NCI-H2029 (cell line): ENCODE data around the gene LRMDA.
"Not testable (repeated sequence)": the region's sequence is repeated elsewhere in the genome, so short reads cannot be mapped to it uniquely, and the experiment has no call there.

Experiments used
- DNase-seq: peaks from one replicate; lab custom pipeline; 2025; lab: John Stamatoyannopoulos, UW

The LRMDA gene

GRCh38 chr10:75508239-75508813 lies 76.9 kb downstream of the LRMDA start:
- DNase-seq = no peak

GRCh38 chr10:75508814-75509306 lies 77.4 kb downstream of the LRMDA start:
- no peak for DNase-seq

DNA sequence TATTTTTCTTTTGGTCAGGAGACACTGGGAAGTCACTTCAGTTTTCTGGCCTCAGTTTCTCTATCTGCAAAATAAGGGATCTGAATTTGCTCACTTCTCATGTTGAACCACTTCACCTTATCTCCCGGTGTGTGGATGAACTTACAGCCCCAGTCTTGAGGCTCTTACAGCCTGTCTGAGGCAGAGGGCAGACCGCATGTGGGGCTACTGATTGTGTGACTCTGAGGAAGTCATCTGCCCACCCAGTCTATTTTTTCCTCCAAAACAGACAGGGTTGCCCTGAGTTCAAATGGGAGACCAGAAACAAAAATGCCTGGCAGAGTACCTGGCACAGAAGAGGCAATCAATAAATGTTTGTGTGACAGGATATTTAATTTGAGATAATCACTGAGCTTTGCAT lies 78.3 kb downstream of the LRMDA start:
- no peak for DNase-seq

GRCh38 chr10:75511011-75511410 lies 79.6 kb downstream of the LRMDA start:
- DNase-seq = no peak

- peak; percentile 15 for DNase-seq
Observed at GRCh38 chr10:75512203-75512933, 80.9 kb downstream of the LRMDA start.

DNA sequence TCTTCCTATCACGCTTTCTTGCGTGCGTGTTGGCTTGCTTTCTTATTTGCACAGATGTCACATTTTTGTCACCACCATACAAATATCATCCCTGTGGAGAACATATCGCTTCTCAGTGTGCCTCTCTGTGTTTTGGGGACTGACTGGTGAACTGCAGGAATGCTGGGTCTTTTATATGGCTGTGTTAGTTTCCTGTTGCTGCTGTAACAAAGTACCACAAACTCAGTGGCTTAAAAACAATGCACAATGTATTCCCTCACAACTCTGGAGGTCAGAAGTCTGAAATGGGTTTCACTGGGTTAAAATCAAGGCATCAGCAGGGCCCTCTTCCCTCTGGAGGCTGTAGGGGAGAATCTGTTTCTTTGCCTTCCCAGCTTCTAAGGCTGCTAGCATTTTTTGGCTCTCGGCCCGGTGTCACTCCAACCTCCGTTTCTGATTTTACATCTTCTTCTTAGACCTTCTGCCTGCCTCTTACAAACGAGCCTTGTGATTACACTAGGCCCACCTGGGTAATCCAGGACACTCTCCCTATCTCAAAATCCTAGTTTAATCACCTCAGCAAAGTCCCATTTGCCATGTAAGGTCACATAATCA lies 82.0 kb downstream of the LRMDA start:
- DNase-seq = no peak

- no peak for DNase-seq
Observed at GRCh38 chr10:75514830-75515229, 83.4 kb downstream of the LRMDA start.

DNA sequence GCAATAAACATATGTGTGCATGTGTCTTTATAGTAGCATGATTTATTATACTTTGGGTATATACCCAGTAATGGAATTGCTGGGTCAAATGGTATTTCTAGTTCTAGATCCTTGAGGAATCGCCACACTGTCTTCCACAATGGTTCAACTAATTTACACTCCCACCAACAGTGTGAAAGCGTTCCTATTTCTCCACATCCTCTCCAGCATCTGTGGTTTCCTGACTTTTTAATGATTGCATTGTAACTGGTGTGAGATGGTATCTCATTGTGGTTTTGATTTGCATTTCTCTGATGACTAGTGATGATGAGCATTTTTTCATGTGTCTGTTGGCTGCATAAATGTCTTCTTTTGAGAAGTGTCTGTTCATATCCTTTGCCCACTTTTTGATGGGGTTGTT lies 84.7 kb downstream of the LRMDA start:
- DNase-seq = not testable (repeated sequence)

- not testable (repeated sequence) for DNase-seq
Observed at GRCh38 chr10:75519213-75519612, 87.8 kb downstream of the LRMDA start.

DNA sequence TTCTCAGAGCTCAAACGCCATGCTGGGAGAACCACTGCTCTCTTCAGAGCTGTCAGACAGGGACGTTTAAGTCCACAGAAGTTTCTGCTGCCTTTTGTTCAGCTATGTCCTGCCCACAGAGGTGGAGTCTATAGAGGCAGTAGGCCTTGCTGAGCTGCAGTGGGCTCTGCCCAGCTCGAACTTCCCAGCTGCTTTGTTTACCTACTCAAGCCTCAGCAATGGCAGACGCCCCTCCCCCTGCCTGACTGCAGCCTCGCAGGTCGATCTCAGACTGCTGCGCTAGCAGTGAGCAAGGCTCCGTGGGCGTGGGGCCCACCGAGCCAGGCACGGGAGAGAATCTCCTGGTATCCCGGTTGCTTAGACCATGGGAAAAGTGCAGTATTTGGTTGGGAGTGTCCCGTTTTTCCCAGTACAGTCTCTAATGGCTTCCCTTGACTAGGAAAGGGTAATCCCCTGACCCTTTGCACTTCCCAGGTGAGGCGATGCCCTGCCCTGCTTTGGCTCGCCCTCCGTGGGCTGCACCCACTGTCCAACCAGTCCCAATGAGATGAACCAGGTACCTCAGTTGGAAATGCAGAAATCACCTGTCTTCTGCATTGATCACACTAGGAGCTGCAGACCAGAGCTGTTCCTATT lies 89.9 kb downstream of the LRMDA start:
- not testable (repeated sequence) for DNase-seq

DNA sequence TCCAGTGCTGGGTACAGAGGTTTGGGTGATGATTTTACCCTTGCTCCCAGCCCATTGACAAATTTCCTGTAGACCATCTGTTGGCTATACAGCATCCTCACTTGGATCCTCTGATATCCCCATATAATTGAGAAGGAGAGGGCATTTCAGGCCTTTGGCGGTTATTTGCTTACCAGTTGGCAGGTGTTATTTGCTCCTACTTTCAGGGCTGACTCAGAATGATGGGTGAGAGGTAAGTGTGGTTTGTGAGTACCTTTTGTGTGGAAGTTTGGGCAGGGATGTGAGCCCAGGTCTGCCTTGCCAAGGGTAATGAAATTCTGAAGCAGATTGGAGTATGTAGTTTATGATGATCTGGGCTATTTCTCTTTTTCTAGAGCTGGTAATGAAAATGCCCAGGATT lies 93.6 kb downstream of the LRMDA start:
- peak; percentile 18 for DNase-seq

DNA sequence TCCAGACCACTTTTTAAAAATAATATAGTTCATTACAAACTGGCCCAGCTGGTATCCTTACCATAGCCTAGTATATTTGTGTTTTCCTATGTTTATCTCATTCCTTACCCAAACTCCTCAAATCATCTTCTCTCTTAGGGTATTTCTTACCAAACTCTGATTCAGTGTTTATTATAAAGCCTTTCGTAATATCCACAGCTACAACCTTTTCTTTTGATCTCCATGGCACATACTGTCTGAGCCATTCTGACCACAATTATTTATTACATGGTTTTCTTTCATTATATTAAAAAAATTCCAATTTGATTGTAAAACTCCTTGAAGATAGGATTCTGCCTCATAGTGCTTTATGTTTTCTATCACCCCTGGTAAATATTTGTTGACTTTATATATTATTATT lies 94.2 kb downstream of the LRMDA start:
- DNase-seq = no peak

DNA sequence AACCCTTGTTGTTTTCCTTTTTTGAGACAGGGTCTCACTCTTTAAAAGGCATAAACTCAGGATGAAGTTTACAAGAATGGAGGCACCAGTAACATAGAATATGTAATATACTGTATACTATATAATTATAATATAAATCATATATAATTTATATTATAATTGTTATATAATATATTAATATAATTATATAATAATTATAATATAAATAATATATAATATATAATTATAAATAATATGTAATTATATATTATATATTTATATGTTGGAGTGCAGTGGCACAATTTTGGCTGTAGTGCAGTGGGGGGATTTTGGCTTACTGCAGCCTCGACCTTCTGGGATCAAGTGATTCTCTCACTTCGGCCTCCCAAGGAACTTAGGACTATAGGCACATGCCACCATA lies 96.1 kb downstream of the LRMDA start:
- DNase-seq = no peak

GRCh38 chr10:75528392-75528791 lies 97.0 kb downstream of the LRMDA start:
- DNase-seq = no peak

- no peak for DNase-seq
Observed at GRCh38 chr10:75530299-75530698, 98.9 kb downstream of the LRMDA start.

DNA sequence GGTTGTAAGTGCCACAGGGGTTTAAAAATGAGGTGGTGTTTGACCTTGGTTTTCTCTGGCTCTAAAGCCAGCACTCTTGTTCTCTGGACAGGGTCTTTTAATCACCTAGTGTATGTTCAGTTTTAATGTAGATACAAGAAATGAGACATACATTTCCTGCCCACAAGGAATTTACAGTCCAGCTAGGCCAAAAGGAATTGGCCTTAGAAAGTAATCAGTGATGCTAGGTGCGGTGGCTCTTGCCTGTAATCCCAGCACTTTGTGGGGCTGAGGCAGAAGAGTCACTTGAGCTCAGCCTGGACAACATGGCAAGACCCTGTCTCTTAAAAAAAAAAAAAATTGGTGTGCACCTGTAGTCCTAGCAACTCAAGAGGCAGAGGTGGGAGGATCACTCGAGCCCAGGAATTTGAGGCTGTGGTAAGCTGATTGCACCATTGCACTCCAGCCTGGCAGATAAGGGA lies 100.2 kb downstream of the LRMDA start:
- DNase-seq = no peak

- DNase-seq = no peak
Observed at GRCh38 chr10:75532253-75532924, 101.0 kb downstream of the LRMDA start.

DNA sequence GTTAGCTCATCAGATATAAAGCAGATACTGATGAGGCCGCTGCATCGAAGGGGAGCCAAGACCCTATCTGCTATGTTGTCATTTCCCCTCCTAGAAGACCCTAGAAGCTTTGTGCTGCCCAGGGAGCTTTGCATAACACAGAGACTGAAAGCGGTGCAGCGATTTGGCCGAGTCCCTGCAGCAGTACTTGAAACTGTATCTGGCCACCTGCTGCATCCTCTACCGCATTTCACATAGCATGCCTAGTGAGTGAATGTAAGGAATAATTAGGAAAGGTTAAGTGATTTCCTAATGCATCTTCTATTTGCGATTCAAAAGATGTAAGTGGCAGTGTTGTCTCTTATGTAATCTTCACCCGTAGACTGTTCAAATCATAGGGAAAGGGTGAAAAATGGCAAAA lies 106.7 kb downstream of the LRMDA start:
- no peak for DNase-seq

DNA sequence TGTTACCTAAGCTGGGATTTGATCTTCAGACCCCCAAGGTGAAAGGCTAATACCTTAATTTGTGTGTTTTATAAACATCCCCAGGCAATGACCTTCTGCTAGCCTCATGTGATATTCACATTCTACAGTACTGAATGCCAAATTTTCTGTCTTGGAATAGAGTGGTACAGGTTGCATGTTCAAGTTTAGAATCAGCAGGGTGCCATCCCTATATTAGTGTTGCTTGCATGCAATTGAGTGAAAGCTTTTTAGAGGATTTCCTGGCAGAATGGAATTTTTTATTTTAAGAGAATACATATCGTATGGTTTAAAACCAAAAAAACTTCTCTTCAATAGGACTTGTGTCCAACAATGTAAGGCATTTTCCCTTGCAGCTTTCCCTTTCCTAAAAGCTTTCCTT lies 107.3 kb downstream of the LRMDA start:
- DNase-seq = no peak

DNA sequence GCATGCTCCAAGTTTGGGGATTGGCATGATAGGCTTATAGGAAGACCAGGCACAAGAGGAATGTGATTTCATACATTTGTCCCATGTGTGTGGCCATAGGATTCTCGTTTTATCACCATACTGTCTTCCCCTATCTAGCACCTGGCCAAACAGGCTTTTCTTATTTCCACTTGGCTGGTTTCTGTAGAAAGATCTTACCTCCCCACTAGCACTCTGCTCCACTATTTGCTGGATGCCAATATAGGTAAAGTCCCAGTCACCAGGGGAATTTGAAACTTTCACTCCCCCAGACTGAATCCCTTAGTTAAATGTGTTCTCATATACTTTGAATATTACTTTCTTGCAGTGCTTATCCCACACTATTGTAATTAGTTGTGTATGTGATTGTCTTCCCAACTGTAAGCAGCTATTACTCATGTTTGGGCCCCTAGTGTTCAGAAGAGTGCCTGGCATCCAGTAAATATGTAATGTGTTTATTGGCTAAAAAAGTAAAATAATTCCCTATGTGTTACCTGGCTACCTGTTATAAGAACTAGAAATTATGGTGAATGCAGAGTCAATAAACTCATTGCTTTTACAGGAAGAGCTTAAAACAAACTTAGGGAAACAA lies 109.0 kb downstream of the LRMDA start:
- DNase-seq = no peak

GRCh38 chr10:75540981-75541380 lies 109.6 kb downstream of the LRMDA start:
- no peak for DNase-seq

GRCh38 chr10:75541411-75541810 lies 110.0 kb downstream of the LRMDA start:
- no peak for DNase-seq
